Peyer's patch (tissue), 4 donors: ENCODE measurements around the gene SV2A. TPM values are rescaled to one million over a fixed set of nuclear protein-coding genes. Genes with fewer than 3 reads are reported as not detected.

ENCODE experiments used
- total RNA-seq, 4 donors: library from RNA; depleted of rRNA; stranded (reverse); fragments of >200 nt; gene quantifications; one replicate each; pipeline ENCODE4 v1.1.0, GENCODE V29; 2016

SV2A gene
- total RNA-seq, 4 donors from 2014 or later = 0.70 to 3.3 (median 2.2) TPM

Other genes with a start within 250 kb of the SV2A start
- gene FCGR1A, start 135.2 kb downstream of the SV2A start, total RNA-seq = not detected
- gene BOLA1, start 18.3 kb downstream of the SV2A start, total RNA-seq = 10 to 100 TPM in 3 of 4 donors, 1 to 10 TPM in 1; 9.1 to 37.8 (median 22.1) TPM
- 10 to 100 TPM; 21.0 to 32.2 (median 28.2) TPM for gene SF3B4, start 10.0 kb upstream of the SV2A start, total RNA-seq
- gene MTMR11, start 19.0 kb upstream of the SV2A start, total RNA-seq = 100 to 1,000 TPM in 3 of 4 donors, 10 to 100 TPM in 1; 47.9 to 210 (median 175) TPM
- gene OTUD7B, start 92.9 kb upstream of the SV2A start, total RNA-seq = 10 to 100 TPM; 12.4 to 22.0 (median 19.5) TPM
- gene VPS45, start 149.9 kb upstream of the SV2A start, total RNA-seq = 10 to 100 TPM; 36.1 to 70.1 (median 42.0) TPM
- gene PLEKHO1, start 232.1 kb upstream of the SV2A start, total RNA-seq = 100 to 1,000 TPM in 1 of 4 donors, 10 to 100 TPM in 3; 12.6 to 106 (median 29.6) TPM